Transverse colon (tissue), 4 donors: Measurements from ENCODE around the gene MINAR1. TPM values are rescaled to one million over a fixed set of nuclear protein-coding genes. Genes with fewer than 3 reads are reported as not detected.

Experiments
- DNase-seq: peaks from one replicate; pipeline ENCODE4 v3.0.0-alpha.2; 2019
- H3K27ac ChIP-seq, 4 donors: fragments of 200-600 bp; sonication (generic); 2 replicates each; pipeline ENCODE4 v1.5.1; 2016 to 2018; ENCODE audit warnings: inconsistent platforms in 4 of 4
- H3K27me3 ChIP-seq: fragments of 200-600 bp; sonication (generic); 2 replicates; pipeline ENCODE4 v1.5.1; 2017; ENCODE audit warnings: inconsistent platforms
- H3K36me3 ChIP-seq, 4 donors: fragments of 200-600 bp; sonication (generic); 2 replicates each; pipeline ENCODE4 v1.5.1; 2017 to 2019; ENCODE audit warnings: inconsistent platforms in 4 of 4
- H3K4me1 ChIP-seq, 4 donors: fragments of 200-600 bp; sonication (generic); 2 replicates each; pipeline ENCODE4 v1.5.1; 2017 to 2020; ENCODE audit warnings: inconsistent platforms in 4 of 4
- H3K4me3 ChIP-seq, 4 donors: fragments of 200-600 bp; sonication (generic); 1 replicate in 1 of 4; 2 replicates in 3 of 4; pipeline versions ENCODE4 v1.5.1 to v1.6.1; 2017 to 2019; ENCODE audit warnings: inconsistent platforms in 4 of 4
- H3K9me3 ChIP-seq, 2 donors: fragments of 200-600 bp; sonication (generic); 2 replicates each; pipeline ENCODE4 v1.5.1; 2017 to 2019; ENCODE audit warnings: inconsistent platforms in 2 of 2
- EP300 ChIP-seq: sonication (generic); formaldehyde crosslinking; IDR thresholded peaks from one replicate; pipeline ENCODE4 v1.6.1; 2017; ENCODE audit warnings: antibody characterized with exemption, low read depth
- POLR2A ChIP-seq: fragments of 450-650 bp; IDR thresholded peaks from one replicate; pipeline ENCODE4 v1.6.1; 2016; ENCODE audit warnings: antibody characterized with exemption, mild to moderate bottlenecking, moderate library complexity
- POLR2AphosphoS5 ChIP-seq, 3 donors: sonication (generic); formaldehyde crosslinking; IDR thresholded peaks; one replicate each; pipeline ENCODE4 v1.6.1; 2016; ENCODE audit warnings: antibody characterized with exemption in 3 of 3
- WGBS, 2 donors: methylation state at CpG; one replicate each; pipeline ENCODE4 v1.1.5; 2018; ENCODE audit warnings: low coverage in 1 of 2; 5-methylcytosine and 5-hydroxymethylcytosine counted together
- in situ Hi-C, 4 donors: fragments of 200-750 bp; cut with MboI; loops; one replicate each; pipeline versions ENCODE4 v1.15.0 to v1.15.1; 2017; ENCODE audit warnings: low sequenced_read_pairs in 3 of 4, low pct_ligation_motif_present in 1 of 4, low pct_unique_long_range_greater_than_20kb in 1 of 4
- intact Hi-C: fragments of 100-400 bp; cut with DNase I; formaldehyde crosslinking; loops from one replicate; pipeline ENCODE4 v1.15.1; 2023; ENCODE audit warnings: low total_unique reads
- total RNA-seq, 4 donors: library from RNA; depleted of rRNA; stranded (reverse); fragments of >200 nt; gene quantifications; one replicate each; pipeline ENCODE4 v1.1.0, GENCODE V29; 2016
- TF ChIP-seq, protein P1 (sequence below), 5 experiments: fragments of 200-600 bp in 3 of 5; fragments of 450-650 bp in 2 of 5; sonication (generic) in 3 of 5; IDR thresholded peaks; 1 replicate in 2 of 5; 2 replicates in 3 of 5; pipeline ENCODE4 v1.5.1; 2016 to 2017; ENCODE audit warnings: antibody characterized with exemption in 5 of 5, inconsistent platforms in 3 of 5, mild to moderate bottlenecking in 2 of 5, moderate library complexity in 1 of 5

MINAR1 gene
- total RNA-seq, 4 donors from 2014 or later, result 0.14 to 1.1 (median 0.40) TPM; not detected in 1

GRCh38 chr15:79436037-79436780 is 4.1 kb downstream of the MINAR1 start:
- Histone ChIP-seq H3K27ac (no peak overlapping the region), H3K36me3 (no peaks in the 10 kb centered on the region), H3K27me3 (peaks cover 50% of the 10 kb centered on the region), H3K9me3 (no peaks in the 10 kb centered on the region), H3K4me3 (no peak overlapping the region), H3K4me1 (peaks cover 0 to 14% (median 13%) of the 10 kb centered on the region in 4 donors)
- 74 to 83% methylated on average over 7 to 8 of the region's 8 CpGs for WGBS, 2 donors
- TF ChIP-seq POLR2A, result no peak
- in situ Hi-C loops (no loop called here), intact Hi-C loops (no loop called here)
- no peak for DNase-seq

DNA sequence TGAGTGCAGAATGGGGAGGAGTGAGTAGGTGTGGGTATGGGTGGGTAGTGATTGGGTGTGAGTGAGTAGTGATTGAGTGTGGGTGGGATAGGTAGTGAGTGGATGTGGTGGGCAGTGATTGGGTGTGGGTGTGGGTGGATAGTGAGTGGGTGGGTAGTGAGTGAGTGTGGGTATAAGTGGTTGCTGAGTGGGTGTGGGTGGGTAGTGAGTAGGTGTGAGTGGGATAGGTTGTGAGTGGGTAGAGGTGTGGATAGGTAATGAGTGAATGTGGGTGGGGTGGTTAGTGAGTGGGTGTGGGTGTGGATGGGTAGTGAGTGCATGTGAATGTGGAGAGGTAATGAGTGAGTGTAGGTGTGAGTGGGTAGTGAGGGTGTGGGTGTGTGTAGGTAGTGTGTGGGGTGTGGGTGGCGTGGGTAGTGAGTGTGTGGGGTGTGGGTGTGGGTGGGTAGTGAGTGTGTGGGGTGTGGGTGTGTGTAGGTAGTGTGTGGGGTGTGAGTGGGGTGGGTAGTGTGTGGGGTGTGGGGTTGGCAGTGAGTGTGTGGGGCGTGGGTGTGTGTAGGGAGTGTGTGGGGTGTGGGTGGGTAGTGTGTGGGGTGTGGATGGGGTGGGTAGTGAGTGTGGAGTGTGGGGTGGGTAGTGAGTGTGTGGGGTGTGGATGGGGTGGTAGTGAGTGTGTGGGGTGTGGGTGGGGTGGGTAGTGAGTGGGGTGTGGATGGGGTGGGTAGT is 5.3 kb downstream of the MINAR1 start:
- WGBS, 2 donors, result 51% methylated on average over 2 of the region's 2 CpGs; no CpG with 5 or more reads in 1 of the 2 donors
- in situ Hi-C loops, result no loop called here

DNA sequence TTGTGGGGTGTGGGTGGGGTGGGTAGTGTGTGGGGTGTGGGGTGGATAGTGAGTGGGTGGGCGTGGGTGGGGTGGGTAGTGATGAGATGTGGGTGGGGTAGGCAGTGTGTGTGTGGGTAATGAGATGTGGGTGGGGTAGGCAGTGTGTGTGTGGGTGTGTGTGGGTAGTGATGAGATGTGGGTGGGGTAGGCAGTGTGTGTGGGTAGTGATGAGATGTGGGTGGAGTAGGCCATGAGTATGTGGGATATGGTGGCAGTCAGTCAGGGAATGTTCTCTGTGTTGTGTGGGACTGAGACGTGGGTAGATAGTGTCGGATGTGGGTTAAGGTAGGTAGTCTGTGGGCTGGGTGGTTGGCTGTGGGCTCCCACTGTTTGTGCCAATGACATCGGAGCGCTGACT is 7.1 kb downstream of the MINAR1 start:
- no peak for DNase-seq
- in situ Hi-C loops (no loop called here), intact Hi-C loops (no loop called here)
- TF ChIP-seq EP300, result no peak
- TF ChIP-seq, protein P1, sequence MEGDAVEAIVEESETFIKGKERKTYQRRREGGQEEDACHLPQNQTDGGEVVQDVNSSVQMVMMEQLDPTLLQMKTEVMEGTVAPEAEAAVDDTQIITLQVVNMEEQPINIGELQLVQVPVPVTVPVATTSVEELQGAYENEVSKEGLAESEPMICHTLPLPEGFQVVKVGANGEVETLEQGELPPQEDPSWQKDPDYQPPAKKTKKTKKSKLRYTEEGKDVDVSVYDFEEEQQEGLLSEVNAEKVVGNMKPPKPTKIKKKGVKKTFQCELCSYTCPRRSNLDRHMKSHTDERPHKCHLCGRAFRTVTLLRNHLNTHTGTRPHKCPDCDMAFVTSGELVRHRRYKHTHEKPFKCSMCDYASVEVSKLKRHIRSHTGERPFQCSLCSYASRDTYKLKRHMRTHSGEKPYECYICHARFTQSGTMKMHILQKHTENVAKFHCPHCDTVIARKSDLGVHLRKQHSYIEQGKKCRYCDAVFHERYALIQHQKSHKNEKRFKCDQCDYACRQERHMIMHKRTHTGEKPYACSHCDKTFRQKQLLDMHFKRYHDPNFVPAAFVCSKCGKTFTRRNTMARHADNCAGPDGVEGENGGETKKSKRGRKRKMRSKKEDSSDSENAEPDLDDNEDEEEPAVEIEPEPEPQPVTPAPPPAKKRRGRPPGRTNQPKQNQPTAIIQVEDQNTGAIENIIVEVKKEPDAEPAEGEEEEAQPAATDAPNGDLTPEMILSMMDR (IDR thresholded peaks at IDR 0.05), result no peak
- TF ChIP-seq POLR2A, result no peak
- no peak for TF ChIP-seq POLR2AphosphoS5 (IDR thresholded peaks at IDR 0.05)
- Histone ChIP-seq H3K4me1 (no peaks in the 10 kb centered on the region), H3K9me3 (no peaks in the 10 kb centered on the region), H3K27me3 (peaks cover 20% of the 10 kb centered on the region), H3K36me3 (no peaks in the 10 kb centered on the region), H3K27ac (no peak overlapping the region), H3K4me3 (no peak overlapping the region)
- WGBS, 2 donors, result 87 to 100% methylated on average over 1 to 5 of the region's 5 CpGs

More for the DNA sequence above, 5.3 kb downstream of the MINAR1 start:
- Histone ChIP-seq H3K4me3 (no peak overlapping the region), H3K9me3 (no peaks in the 10 kb centered on the region), H3K4me1 (peaks cover 0 to 2% (median 1%) of the 10 kb centered on the region in 4 donors), H3K36me3 (no peaks in the 10 kb centered on the region), H3K27ac (no peak overlapping the region), H3K27me3 (peaks cover 38% of the 10 kb centered on the region)
- intact Hi-C loops, result no loop called here
- TF ChIP-seq, protein P1 (IDR thresholded peaks at IDR 0.05), result no peak
- no peak for TF ChIP-seq POLR2A
- TF ChIP-seq EP300, result no peak
- TF ChIP-seq POLR2AphosphoS5 (IDR thresholded peaks at IDR 0.05), result no peak
- DNase-seq, result no peak

- in situ Hi-C loops (no loop called here), intact Hi-C loops (no loop called here)
- Histone ChIP-seq H3K9me3 (no peaks in the 10 kb centered on the region), H3K4me1 (no peaks in the 10 kb centered on the region), H3K36me3 (no peaks in the 10 kb centered on the region), H3K4me3 (no peak overlapping the region), H3K27ac (no peak overlapping the region), H3K27me3 (peaks cover 8% of the 10 kb centered on the region)
- DNase-seq, result no peak
- TF ChIP-seq, protein P1 (IDR thresholded peaks at IDR 0.05), result no peak
- no peak for TF ChIP-seq POLR2A
- TF ChIP-seq POLR2AphosphoS5 (IDR thresholded peaks at IDR 0.05), result no peak
- TF ChIP-seq EP300, result no peak
- 52 to 64% methylated on average over 2 to 7 of the region's 7 CpGs for WGBS, 2 donors
Measured at GRCh38 chr15:79440355-79440908, 8.3 kb downstream of the MINAR1 start.
